Activated T-cell treated with anti-CD3 and anti-CD28 coated beads, Interleukin-2, amount 50 U/mL, for 4 hours (primary cell): ENCODE results near the gene RBBP8NL. TPM values are rescaled to one million over a fixed set of nuclear protein-coding genes. Genes with fewer than 3 reads are reported as not detected.
"Not testable (repeated sequence)": the region's sequence is repeated elsewhere in the genome, so short reads cannot be mapped to it uniquely, and the experiment has no call there.

Experiments used
- ATAC-seq, 2 donors: fragments of 200-7000 bp; cut with Tn5 transposase; one replicate each; pipeline ENCODE4 v1.10.0; 2021
- DNase-seq: peaks from one replicate; pipeline ENCODE4 v3.0.0-alpha.2; 2020
- H3K27me3 Mint-ChIP-seq: one replicate; pipeline ENCODE4 v1.8.0; 2021; ENCODE audit warnings: low read depth, mixed read lengths
- H3K36me3 Mint-ChIP-seq: one replicate; pipeline ENCODE4 v1.8.0; 2022; ENCODE audit warnings: mixed read lengths; ENCODE audit not compliant: insufficient read depth
- H3K4me1 Mint-ChIP-seq: one replicate; pipeline ENCODE4 v1.8.0; 2021; ENCODE audit warnings: low read depth, mixed read lengths
- H3K4me3 Mint-ChIP-seq: one replicate; pipeline ENCODE4 v1.8.0; 2021; ENCODE audit warnings: mild to moderate bottlenecking, moderate library complexity, mixed read lengths
- H3K9me3 Mint-ChIP-seq: one replicate; pipeline ENCODE4 v1.8.0; 2021; ENCODE audit warnings: mixed read lengths
- total RNA-seq, 3 donors: library from RNA; stranded (reverse); gene quantifications; one replicate each; pipeline ENCODE4 v1.2.1, GENCODE V29; 2021

Gene RBBP8NL
- total RNA-seq, 3 donors from 2014 or later, result not detected

- no peaks in the 10 kb centered on the region for H3K4me1 Mint-ChIP-seq
- no peaks in the 10 kb centered on the region for H3K9me3 Mint-ChIP-seq
- no peak overlapping the region for H3K4me3 Mint-ChIP-seq
- H3K27me3 Mint-ChIP-seq, result peaks cover 19% of the 10 kb centered on the region
- DNase-seq (no peak), ATAC-seq (no peak)
- H3K36me3 Mint-ChIP-seq, result no peaks in the 10 kb centered on the region
These were observed 14.7 kb upstream of the RBBP8NL start for GRCh38 chr20:62441987-62442539.

- no peak for ATAC-seq
- Mint-ChIP-seq H3K9me3 (no peaks in the 10 kb centered on the region), H3K4me3 (no peak overlapping the region), H3K27me3 (peaks cover 33% of the 10 kb centered on the region), H3K36me3 (no peaks in the 10 kb centered on the region), H3K4me1 (no peaks in the 10 kb centered on the region)
- DNase-seq, result no peak
These were observed 11.9 kb upstream of the RBBP8NL start for GRCh38 chr20:62439218-62439617.

GRCh38 chr20:62437927-62438326 lies 10.6 kb upstream of the RBBP8NL start:
- H3K36me3 Mint-ChIP-seq, result no peaks in the 10 kb centered on the region
- no peaks in the 10 kb centered on the region for H3K9me3 Mint-ChIP-seq
- ATAC-seq (no peak), DNase-seq (no peak)
- no peaks in the 10 kb centered on the region for H3K4me1 Mint-ChIP-seq
- H3K27me3 Mint-ChIP-seq, result peaks cover 36% of the 10 kb centered on the region
- no peak overlapping the region for H3K4me3 Mint-ChIP-seq

GRCh38 chr20:62437496-62437895 lies 10.2 kb upstream of the RBBP8NL start:
- Mint-ChIP-seq H3K9me3 (no peaks in the 10 kb centered on the region), H3K4me1 (no peaks in the 10 kb centered on the region), H3K4me3 (no peak overlapping the region), H3K27me3 (peaks cover 33% of the 10 kb centered on the region), H3K36me3 (no peaks in the 10 kb centered on the region)
- ATAC-seq, result no peak
- no peak for DNase-seq

GRCh38 chr20:62436692-62437091 lies 9.4 kb upstream of the RBBP8NL start:
- Mint-ChIP-seq H3K4me1 (no peaks in the 10 kb centered on the region), H3K9me3 (no peaks in the 10 kb centered on the region), H3K36me3 (no peaks in the 10 kb centered on the region), H3K27me3 (peaks cover 33% of the 10 kb centered on the region), H3K4me3 (no peak overlapping the region)
- DNase-seq (no peak), ATAC-seq (no peak)

GRCh38 chr20:62433658-62434497 lies 6.5 kb upstream of the RBBP8NL start:
- Mint-ChIP-seq H3K4me1 (no peaks in the 10 kb centered on the region), H3K36me3 (no peaks in the 10 kb centered on the region), H3K4me3 (no peak overlapping the region), H3K27me3 (peaks cover 32% of the 10 kb centered on the region), H3K9me3 (no peaks in the 10 kb centered on the region)
- ATAC-seq, result no peak
- DNase-seq, result no peak

GRCh38 chr20:62430866-62431447 lies 3.6 kb upstream of the RBBP8NL start:
- Mint-ChIP-seq H3K36me3 (no peaks in the 10 kb centered on the region), H3K9me3 (no peaks in the 10 kb centered on the region), H3K27me3 (peaks cover 27% of the 10 kb centered on the region), H3K4me1 (no peaks in the 10 kb centered on the region), H3K4me3 (no peak overlapping the region)
- DNase-seq (no peak), ATAC-seq (no peak)

GRCh38 chr20:62430311-62430853 lies 3.0 kb upstream of the RBBP8NL start:
- Mint-ChIP-seq H3K4me1 (no peaks in the 10 kb centered on the region), H3K9me3 (no peaks in the 10 kb centered on the region), H3K36me3 (no peaks in the 10 kb centered on the region), H3K27me3 (peaks cover 22% of the 10 kb centered on the region), H3K4me3 (no peak overlapping the region)
- DNase-seq, result no peak
- ATAC-seq, result no peak

GRCh38 chr20:62429455-62430310 lies 2.3 kb upstream of the RBBP8NL start:
- ATAC-seq, result no peak
- no peak for DNase-seq
- Mint-ChIP-seq H3K36me3 (no peaks in the 10 kb centered on the region), H3K4me1 (no peaks in the 10 kb centered on the region), H3K4me3 (no peak overlapping the region), H3K9me3 (no peaks in the 10 kb centered on the region), H3K27me3 (peaks cover 21% of the 10 kb centered on the region)

GRCh38 chr20:62428396-62429295 lies 1.3 kb upstream of the RBBP8NL start:
- no peaks in the 10 kb centered on the region for H3K4me1 Mint-ChIP-seq
- no peak for DNase-seq
- H3K4me3 Mint-ChIP-seq, result no peak overlapping the region
- peaks cover 14% of the 10 kb centered on the region for H3K27me3 Mint-ChIP-seq
- no peaks in the 10 kb centered on the region for H3K9me3 Mint-ChIP-seq
- no peak for ATAC-seq
- no peaks in the 10 kb centered on the region for H3K36me3 Mint-ChIP-seq

- peaks cover 16% of the 10 kb centered on the region for H3K27me3 Mint-ChIP-seq
- ATAC-seq (no peak), DNase-seq (no peak)
- no peak overlapping the region for H3K4me3 Mint-ChIP-seq
- no peaks in the 10 kb centered on the region for H3K9me3 Mint-ChIP-seq
- no peaks in the 10 kb centered on the region for H3K36me3 Mint-ChIP-seq
- no peaks in the 10 kb centered on the region for H3K4me1 Mint-ChIP-seq
These were observed 648 bp upstream of the RBBP8NL start for GRCh38 chr20:62428002-62428372.

- ATAC-seq (no peak), DNase-seq (no peak)
- Mint-ChIP-seq H3K4me1 (no peaks in the 10 kb centered on the region), H3K9me3 (no peaks in the 10 kb centered on the region), H3K36me3 (no peaks in the 10 kb centered on the region), H3K4me3 (no peak overlapping the region), H3K27me3 (peaks cover 16% of the 10 kb centered on the region)
These were observed 624 bp downstream of the RBBP8NL start for GRCh38 chr20:62426699-62427131.

- not testable (repeated sequence) for H3K36me3 Mint-ChIP-seq, H3K9me3 Mint-ChIP-seq, H3K4me3 Mint-ChIP-seq, DNase-seq, ATAC-seq, H3K4me1 Mint-ChIP-seq
- H3K27me3 Mint-ChIP-seq, result peaks cover 12% of the 10 kb centered on the region
These were observed 1.3 kb downstream of the RBBP8NL start for GRCh38 chr20:62426059-62426348.
